Thoracic aorta (tissue), 2 donors: ENCODE measurements around the gene WDR37. TPM values are rescaled to one million over a fixed set of nuclear protein-coding genes. Genes with fewer than 3 reads are reported as not detected.

ENCODE experiments used
- ATAC-seq: fragments of 150-250 bp; one replicate; pipeline ENCODE4 v1.8.0; 2017; ENCODE audit warnings: low read depth; ENCODE audit not compliant: insufficient number of reproducible peaks, low FRiP score
- DNase-seq: peaks from one replicate; pipeline ENCODE4 v3.0.0-alpha.2; 2020; ENCODE audit warnings: low spot score
- H3K27ac ChIP-seq, 2 donors: fragments of 200-600 bp; sonication (generic); 1 replicate in 1 of 2; 2 replicates in 1 of 2; pipeline ENCODE4 v1.5.1; 2016; ENCODE audit warnings: mild to moderate bottlenecking in 2 of 2, moderate library complexity in 2 of 2
- H3K27me3 ChIP-seq: fragments of 200-600 bp; sonication (generic); replicated peaks from 2 replicates; pipeline ENCODE4 v1.6.0; 2016; ENCODE audit warnings: mild to moderate bottlenecking; ENCODE audit not compliant: insufficient read depth
- H3K36me3 ChIP-seq: fragments of 200-600 bp; sonication (generic); one replicate; pipeline ENCODE4 v1.5.1; 2016
- H3K4me1 ChIP-seq, 2 donors: fragments of 200-600 bp; sonication (generic); 1 replicate in 1 of 2; 2 replicates in 1 of 2; pipeline versions ENCODE4 v1.5.1 to v1.6.0; 2016; ENCODE audit warnings: low read depth in 2 of 2, mild to moderate bottlenecking in 1 of 2; ENCODE audit not compliant: control insufficient read depth in 1 of 2
- H3K4me3 ChIP-seq: fragments of 200-600 bp; sonication (generic); 2 replicates; pipeline ENCODE4 v1.5.1; 2016; ENCODE audit warnings: mild to moderate bottlenecking
- H3K9me3 ChIP-seq: fragments of 200-600 bp; sonication (generic); 2 replicates; pipeline ENCODE4 v1.5.1; 2016
- total RNA-seq, 2 donors: library from RNA; depleted of rRNA; stranded (reverse); fragments of >200 nt; gene quantifications; one replicate each; pipeline versions ENCODE4 v1.1.0 to v1.2.3, GENCODE V29; 2016
- TF ChIP-seq, protein P1 (sequence below): fragments of 200-600 bp; sonication (generic); IDR thresholded peaks from one replicate; pipeline ENCODE4 v1.5.1; 2019; ENCODE audit warnings: antibody characterized with exemption

WDR37 gene
- total RNA-seq, 2 donors from 2014 or later, result 18.3 to 24.6 TPM

DNA sequence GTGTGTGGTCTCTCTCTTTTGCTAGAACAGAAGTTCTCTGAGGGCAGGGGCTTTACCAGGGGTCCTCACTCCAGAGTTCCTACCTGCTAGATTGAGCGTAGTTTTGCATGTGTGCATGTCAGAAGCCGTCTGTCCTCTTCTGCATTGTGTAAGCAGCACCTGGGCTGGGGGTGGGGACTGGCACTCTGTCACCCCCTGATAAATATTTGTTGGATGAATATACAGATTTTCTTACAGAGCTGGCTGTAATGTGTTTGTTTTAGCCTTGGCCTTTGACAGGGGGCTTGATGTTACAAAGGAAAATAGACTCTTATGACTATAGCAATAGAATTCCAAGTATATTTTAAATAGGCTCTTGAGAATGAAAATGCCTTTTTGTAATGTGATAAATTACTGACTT, 46.6 kb downstream of the WDR37 start:
- Histone ChIP-seq H3K4me3 (no peak overlapping the region), H3K27me3 (no peaks in the 10 kb centered on the region), H3K9me3 (no peaks in the 10 kb centered on the region), H3K36me3 (peaks cover 36% of the 10 kb centered on the region), H3K27ac (no peak overlapping the region), H3K4me1 (no peaks in the 10 kb centered on the region)
- TF ChIP-seq, protein P1, sequence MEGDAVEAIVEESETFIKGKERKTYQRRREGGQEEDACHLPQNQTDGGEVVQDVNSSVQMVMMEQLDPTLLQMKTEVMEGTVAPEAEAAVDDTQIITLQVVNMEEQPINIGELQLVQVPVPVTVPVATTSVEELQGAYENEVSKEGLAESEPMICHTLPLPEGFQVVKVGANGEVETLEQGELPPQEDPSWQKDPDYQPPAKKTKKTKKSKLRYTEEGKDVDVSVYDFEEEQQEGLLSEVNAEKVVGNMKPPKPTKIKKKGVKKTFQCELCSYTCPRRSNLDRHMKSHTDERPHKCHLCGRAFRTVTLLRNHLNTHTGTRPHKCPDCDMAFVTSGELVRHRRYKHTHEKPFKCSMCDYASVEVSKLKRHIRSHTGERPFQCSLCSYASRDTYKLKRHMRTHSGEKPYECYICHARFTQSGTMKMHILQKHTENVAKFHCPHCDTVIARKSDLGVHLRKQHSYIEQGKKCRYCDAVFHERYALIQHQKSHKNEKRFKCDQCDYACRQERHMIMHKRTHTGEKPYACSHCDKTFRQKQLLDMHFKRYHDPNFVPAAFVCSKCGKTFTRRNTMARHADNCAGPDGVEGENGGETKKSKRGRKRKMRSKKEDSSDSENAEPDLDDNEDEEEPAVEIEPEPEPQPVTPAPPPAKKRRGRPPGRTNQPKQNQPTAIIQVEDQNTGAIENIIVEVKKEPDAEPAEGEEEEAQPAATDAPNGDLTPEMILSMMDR, result no peak
- DNase-seq (no peak), ATAC-seq (no peak)

- ATAC-seq (no peak), DNase-seq (no peak)
- no peaks in the 10 kb centered on the region for H3K27me3 ChIP-seq
- peaks cover 42% of the 10 kb centered on the region for H3K36me3 ChIP-seq
- H3K9me3 ChIP-seq, result no peaks in the 10 kb centered on the region
- no peaks in the 10 kb centered on the region for H3K4me1 ChIP-seq
- TF ChIP-seq, protein P1, result no peak
- no peak overlapping the region for H3K4me3 ChIP-seq
- no peak overlapping the region for H3K27ac ChIP-seq
These were observed 47.4 kb downstream of the WDR37 start for GRCh38 chr10:1103551-1103950.

DNA sequence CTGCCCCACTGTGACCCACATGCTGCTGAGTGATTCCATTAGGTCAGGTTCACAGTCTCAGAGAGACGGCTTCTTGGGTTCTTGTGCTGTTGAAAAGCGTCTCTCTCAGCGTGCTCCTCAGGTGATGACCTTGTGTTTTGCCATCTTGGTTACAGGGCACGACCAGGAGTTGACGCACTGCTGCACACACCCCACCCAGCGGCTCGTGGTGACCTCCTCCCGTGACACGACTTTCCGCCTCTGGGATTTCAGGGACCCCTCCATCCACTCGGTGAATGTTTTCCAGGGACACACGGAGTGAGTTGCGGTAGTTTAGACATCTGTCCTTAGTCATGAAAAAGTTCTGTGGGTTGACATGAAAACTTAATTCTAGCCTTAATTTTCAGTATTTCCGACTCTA, 48.8 kb downstream of the WDR37 start:
- TF ChIP-seq, protein P1, result no peak
- no peak for DNase-seq
- Histone ChIP-seq H3K36me3 (peaks cover 48% of the 10 kb centered on the region), H3K4me1 (no peaks in the 10 kb centered on the region), H3K27ac (no peak overlapping the region), H3K9me3 (no peaks in the 10 kb centered on the region), H3K27me3 (no peaks in the 10 kb centered on the region), H3K4me3 (no peak overlapping the region)
- no peak for ATAC-seq

- peaks cover 50% of the 10 kb centered on the region for H3K36me3 ChIP-seq
- H3K27ac ChIP-seq, result no peak overlapping the region
- DNase-seq (no peak), ATAC-seq (no peak)
- H3K4me3 ChIP-seq, result no peak overlapping the region
- TF ChIP-seq, protein P1, result no peak
- no peaks in the 10 kb centered on the region for H3K9me3 ChIP-seq
- no peaks in the 10 kb centered on the region for H3K4me1 ChIP-seq
- H3K27me3 ChIP-seq, result no peaks in the 10 kb centered on the region
These were observed 50.8 kb downstream of the WDR37 start for GRCh38 chr10:1107004-1107403.

- TF ChIP-seq, protein P1, result no peak
- ATAC-seq, result no peak
- Histone ChIP-seq H3K27ac (no peak overlapping the region), H3K9me3 (no peaks in the 10 kb centered on the region), H3K27me3 (no peaks in the 10 kb centered on the region), H3K4me1 (no peaks in the 10 kb centered on the region), H3K4me3 (no peak overlapping the region), H3K36me3 (peaks cover 54% of the 10 kb centered on the region)
- no peak for DNase-seq
These were observed 51.5 kb downstream of the WDR37 start for GRCh38 chr10:1107679-1108078.
